HG02642 (cell line): ENCODE data around the gene OR51E1.

Experiments used
- ATAC-seq: cut with Tn5 transposase; IDR thresholded peaks from one replicate; pipeline ENCODE4 v1.9.1; 2021; ENCODE audit warnings: mild to moderate bottlenecking; ENCODE audit not compliant: unreplicated experiment, poor library complexity

Gene OR51E1

GRCh38 chr11:4645974-4646373 lies 2.2 kb downstream of the OR51E1 start:
- no peak for ATAC-seq

GRCh38 chr11:4647766-4648165 lies 4.0 kb downstream of the OR51E1 start:
- no peak for ATAC-seq

- no peak for ATAC-seq
Measured at GRCh38 chr11:4654635-4655369, 11.0 kb downstream of the OR51E1 start.

- ATAC-seq: no peak
Measured at GRCh38 chr11:4658629-4659445, 15.1 kb downstream of the OR51E1 start.

- no peak for ATAC-seq
Measured at GRCh38 chr11:4662876-4663275, 19.1 kb downstream of the OR51E1 start.

- ATAC-seq: no peak
Measured at GRCh38 chr11:4664183-4664582, 20.4 kb downstream of the OR51E1 start.

GRCh38 chr11:4664786-4665185 lies 21.0 kb downstream of the OR51E1 start:
- no peak for ATAC-seq

GRCh38 chr11:4665424-4665823 lies 21.6 kb downstream of the OR51E1 start:
- no peak for ATAC-seq

- ATAC-seq: no peak
Measured at GRCh38 chr11:4671741-4672140, 28.0 kb downstream of the OR51E1 start.

GRCh38 chr11:4672470-4672869 lies 28.7 kb downstream of the OR51E1 start:
- no peak for ATAC-seq

GRCh38 chr11:4673781-4674180 lies 30.0 kb downstream of the OR51E1 start:
- ATAC-seq: no peak

GRCh38 chr11:4677948-4678347 lies 34.2 kb downstream of the OR51E1 start:
- ATAC-seq: no peak

GRCh38 chr11:4680341-4680740 lies 36.6 kb downstream of the OR51E1 start:
- no peak for ATAC-seq

GRCh38 chr11:4682623-4683419 lies 39.0 kb downstream of the OR51E1 start:
- ATAC-seq: no peak

GRCh38 chr11:4684631-4685285 lies 41.0 kb downstream of the OR51E1 start:
- ATAC-seq: no peak

- no peak for ATAC-seq
Measured at GRCh38 chr11:4695442-4695841, 51.7 kb downstream of the OR51E1 start.

GRCh38 chr11:4697585-4697984 lies 53.8 kb downstream of the OR51E1 start, which contains the start of gene OR51E2:
Gene OR51E2, minus strand, starts transcription at chr11:4697853. Its CDS starts 15,142 bp downstream, at chr11:4682711.
- ATAC-seq: no peak

GRCh38 chr11:4699697-4700435 lies 56.1 kb downstream of the OR51E1 start:
- peak; percentile 81 for ATAC-seq

GRCh38 chr11:4700436-4700820 lies 56.6 kb downstream of the OR51E1 start:
- no peak for ATAC-seq
